ENCODE measurements around the gene AK8.
"Not testable (repeated sequence)": the region's sequence is repeated elsewhere in the genome, so short reads cannot be mapped to it uniquely, and the experiment has no call there.

The AK8 gene

DNA sequence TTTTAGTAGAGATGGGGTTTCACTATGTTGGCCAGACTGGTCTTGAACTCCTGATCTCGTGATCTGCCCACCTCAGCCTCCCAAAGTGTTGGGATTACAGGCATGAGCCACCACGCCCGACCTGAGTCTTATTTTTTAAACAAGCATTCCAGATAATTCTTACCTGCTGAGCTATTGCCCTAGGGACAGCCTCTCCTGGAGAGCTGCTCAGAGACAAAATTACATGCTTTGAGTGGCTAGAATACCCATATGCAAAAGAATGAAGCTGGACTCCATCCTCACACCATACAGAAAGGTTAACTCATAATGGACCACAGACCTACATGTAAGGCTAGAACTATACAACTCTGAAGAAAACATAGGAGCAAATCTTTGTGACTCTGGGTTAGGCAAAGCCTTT is 166.2 kb downstream of the AK8 start:
- DNase-seq (ENCODE audit: low read depth), result no peak

DNA sequence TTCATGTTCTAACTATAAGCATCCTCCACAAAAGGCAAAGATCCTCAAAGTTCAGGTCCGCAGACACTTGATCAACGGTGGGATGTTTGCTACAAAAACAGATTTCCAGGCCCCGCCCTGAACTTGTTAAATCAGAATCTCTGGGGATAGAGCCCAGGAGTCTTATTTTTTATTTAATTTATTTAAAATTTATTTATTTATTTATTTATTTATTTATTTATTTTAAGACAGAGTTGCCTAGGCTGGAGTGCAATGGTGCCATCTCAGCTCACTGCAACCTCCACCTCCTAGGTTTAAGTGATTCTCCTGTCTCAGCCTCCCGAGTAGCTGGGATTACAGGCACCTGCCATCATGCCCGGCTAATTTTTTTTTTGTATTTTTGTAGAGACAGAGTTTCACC is 166.9 kb downstream of the AK8 start:
- DNase-seq (ENCODE audit: low read depth), result not testable (repeated sequence)

- no peak for DNase-seq (ENCODE audit: low read depth)
Measured at GRCh38 chr9:132710333-132710732, 167.8 kb downstream of the AK8 start.

- no peak for DNase-seq (ENCODE audit: low read depth)
Measured at GRCh38 chr9:132708769-132709430, 169.2 kb downstream of the AK8 start.

DNA sequence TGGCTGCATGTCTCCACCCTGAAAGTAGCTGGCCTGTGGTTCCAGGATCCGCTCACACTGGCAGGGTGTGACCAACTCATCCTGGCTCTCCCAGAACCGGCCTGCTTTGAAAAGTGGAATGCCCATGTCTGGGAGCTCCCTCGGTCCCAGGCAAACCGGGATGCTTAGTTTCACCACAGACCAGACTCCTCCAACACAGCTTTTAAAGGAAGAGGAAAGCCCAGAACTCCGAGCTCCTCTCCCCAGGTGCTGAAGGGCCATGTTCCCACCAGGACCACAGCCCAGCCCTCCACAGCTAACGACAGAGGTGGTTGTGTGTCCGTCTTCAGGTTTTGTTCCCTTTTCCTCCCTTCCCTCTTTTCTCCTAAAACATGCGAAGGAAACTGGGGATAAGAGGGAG is 169.8 kb downstream of the AK8 start:
- DNase-seq (ENCODE audit: low read depth), result no peak

- no peak for DNase-seq (ENCODE audit: low read depth)
Measured at GRCh38 chr9:132703336-132703735, 174.7 kb downstream of the AK8 start.

- no peak for DNase-seq (ENCODE audit: low read depth)
Measured at GRCh38 chr9:132702254-132702653, 175.8 kb downstream of the AK8 start.

DNA sequence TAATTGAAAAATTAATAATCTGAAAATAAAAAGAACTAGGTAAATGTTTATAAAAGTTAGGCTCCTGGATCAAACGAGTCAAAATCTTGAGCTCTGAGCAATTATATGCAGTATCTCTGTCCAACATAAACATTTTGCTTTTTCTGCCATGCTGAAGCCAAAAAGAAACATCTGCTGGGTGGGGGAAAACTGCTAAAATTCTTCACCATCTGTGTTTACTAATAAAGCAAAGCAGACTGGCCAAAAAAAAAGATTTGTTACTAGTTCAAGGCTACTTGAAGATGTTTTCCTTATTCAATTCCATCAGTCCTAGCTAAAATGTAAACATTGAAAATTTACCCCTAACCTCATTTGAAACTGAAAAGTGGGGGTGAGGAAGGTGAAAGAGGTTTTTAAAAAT is 178.1 kb downstream of the AK8 start:
- DNase-seq (ENCODE audit: low read depth), result no peak

DNA sequence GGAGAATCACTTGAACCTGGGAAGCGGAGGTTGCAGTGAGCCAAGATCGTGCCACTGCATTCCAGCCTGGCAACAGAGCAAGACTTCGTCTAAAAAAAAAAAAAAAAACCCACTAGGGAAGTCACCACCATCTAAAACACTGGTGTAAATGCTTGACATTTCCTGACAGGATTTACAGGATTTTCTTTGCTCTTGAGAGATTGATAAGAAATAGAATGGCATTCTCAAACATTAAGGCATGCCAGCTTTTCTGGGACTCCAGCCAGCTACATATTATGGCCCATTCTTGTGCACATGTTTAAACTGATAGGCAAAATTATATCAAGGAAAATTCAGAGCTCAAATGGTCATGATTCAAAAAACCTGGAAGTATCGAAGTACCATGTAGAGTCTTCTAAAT is 179.1 kb downstream of the AK8 start:
- no peak for DNase-seq (ENCODE audit: low read depth)

DNA sequence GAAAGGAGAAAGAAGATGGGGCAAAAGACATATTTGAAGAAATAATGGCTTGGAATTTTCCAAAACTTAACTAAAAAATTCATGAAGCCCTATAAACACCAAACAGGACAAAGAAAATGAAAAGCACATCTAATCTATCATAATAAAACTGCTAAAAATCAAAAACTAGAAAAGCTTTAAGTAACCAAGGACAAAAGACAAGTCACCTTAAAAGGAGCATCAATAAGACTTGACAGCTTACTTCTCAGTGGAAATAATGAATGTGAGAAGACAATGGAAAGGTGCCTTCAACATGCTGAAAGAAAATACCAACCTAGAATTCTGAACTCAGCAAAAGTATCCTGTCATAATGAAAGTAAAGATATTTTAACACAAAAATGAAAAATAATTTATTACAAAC is 180.9 kb downstream of the AK8 start:
- no peak for DNase-seq (ENCODE audit: low read depth)

- DNase-seq (ENCODE audit: low read depth), result no peak
Measured at GRCh38 chr9:132694144-132694543, 183.9 kb downstream of the AK8 start.

- no peak for DNase-seq (ENCODE audit: low read depth)
Measured at GRCh38 chr9:132690696-132691095, 187.4 kb downstream of the AK8 start.

- DNase-seq (ENCODE audit: low read depth), result no peak
Measured at GRCh38 chr9:132683873-132684272, 194.2 kb downstream of the AK8 start.

- no peak for DNase-seq (ENCODE audit: low read depth)
Measured at GRCh38 chr9:132681561-132681960, 196.5 kb downstream of the AK8 start.

GRCh38 chr9:132679946-132680625 is 198.0 kb downstream of the AK8 start:
- no peak for DNase-seq (ENCODE audit: low read depth)

DNA sequence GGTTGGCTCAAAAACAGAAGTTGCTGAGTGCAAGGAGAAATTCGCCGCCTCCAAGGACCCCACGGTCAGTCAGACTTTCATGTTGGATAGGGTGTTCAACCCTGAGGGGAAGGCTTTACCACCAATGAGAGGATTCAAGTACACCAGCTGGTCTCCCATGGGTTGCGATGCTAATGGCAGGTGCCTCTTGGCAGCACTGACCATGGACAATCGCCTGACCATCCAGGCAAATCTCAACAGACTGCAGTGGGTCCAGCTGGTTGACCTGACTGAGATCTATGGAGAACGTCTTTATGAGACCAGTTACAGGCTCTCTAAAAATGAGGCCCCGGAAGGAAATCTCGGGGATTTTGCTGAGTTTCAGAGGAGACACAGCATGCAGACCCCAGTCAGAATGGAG is 200.1 kb downstream of the AK8 start:
- no peak for DNase-seq (ENCODE audit: low read depth)

Data from CMK (cell line).